Stimulated activated naive CD4-positive, alpha-beta T cell treated with Interleukin-2 at 50 U/mL for 16 hours (primary cell): ENCODE data around the gene TMTC2.
"Not testable (repeated sequence)": the region's sequence is repeated elsewhere in the genome, so short reads cannot be mapped to it uniquely, and the experiment has no call there.

ENCODE experiments used
- DNase-seq: peaks from one replicate; lab custom pipeline; 2025; lab: John Stamatoyannopoulos, UW

TMTC2 gene

GRCh38 chr12:83082690-83083276 is 396.1 kb downstream of the TMTC2 start:
- no peak for DNase-seq

- no peak for DNase-seq
Observed at GRCh38 chr12:83083616-83084015, 396.9 kb downstream of the TMTC2 start.

GRCh38 chr12:83084516-83085234 is 398.0 kb downstream of the TMTC2 start:
- no peak for DNase-seq

GRCh38 chr12:83086023-83086422 is 399.3 kb downstream of the TMTC2 start:
- no peak for DNase-seq

- DNase-seq, result no peak
Observed at GRCh38 chr12:83089575-83089974, 402.9 kb downstream of the TMTC2 start.

GRCh38 chr12:83092129-83092528 is 405.4 kb downstream of the TMTC2 start:
- no peak for DNase-seq

- DNase-seq, result no peak
Observed at GRCh38 chr12:83092606-83093005, 405.9 kb downstream of the TMTC2 start.

GRCh38 chr12:83093426-83093825 is 406.7 kb downstream of the TMTC2 start:
- DNase-seq, result no peak

GRCh38 chr12:83097643-83098342 is 411.1 kb downstream of the TMTC2 start:
- DNase-seq, result no peak

GRCh38 chr12:83099436-83099835 is 412.7 kb downstream of the TMTC2 start:
- no peak for DNase-seq

- no peak for DNase-seq
Observed at GRCh38 chr12:83102499-83102898, 415.8 kb downstream of the TMTC2 start.

GRCh38 chr12:83106873-83107272 is 420.2 kb downstream of the TMTC2 start:
- DNase-seq, result no peak

GRCh38 chr12:83110424-83110823 is 423.7 kb downstream of the TMTC2 start:
- DNase-seq, result no peak

- DNase-seq, result no peak
Observed at GRCh38 chr12:83113945-83114344, 427.2 kb downstream of the TMTC2 start.

GRCh38 chr12:83114966-83115365 is 428.3 kb downstream of the TMTC2 start:
- DNase-seq, result no peak

GRCh38 chr12:83117926-83118325 is 431.2 kb downstream of the TMTC2 start:
- not testable (repeated sequence) for DNase-seq

GRCh38 chr12:83121897-83122622 is 435.4 kb downstream of the TMTC2 start:
- DNase-seq, result no peak

- DNase-seq, result no peak
Observed at GRCh38 chr12:83122623-83122934, 435.9 kb downstream of the TMTC2 start.

- no peak for DNase-seq
Observed at GRCh38 chr12:83123039-83123438, 436.3 kb downstream of the TMTC2 start.

- DNase-seq, result no peak
Observed at GRCh38 chr12:83128540-83128939, 441.8 kb downstream of the TMTC2 start.

- DNase-seq, result no peak
Observed at GRCh38 chr12:83130178-83130577, 443.5 kb downstream of the TMTC2 start.

GRCh38 chr12:83132360-83132759 is 445.7 kb downstream of the TMTC2 start:
- DNase-seq, result no peak

GRCh38 chr12:83136411-83136810 is 449.7 kb downstream of the TMTC2 start:
- DNase-seq, result no peak
